Right lobe of liver (tissue), 6 donors: Measurements from ENCODE around the gene POLN. TPM values are rescaled to one million over a fixed set of nuclear protein-coding genes. Genes with fewer than 3 reads are reported as not detected.
A peak's percentile ranks its signal among the peaks of the same experiment; 100 is the strongest.

Source experiments
- ATAC-seq, 4 donors: fragments of 200-7000 bp; cut with Tn5 transposase; one replicate each; pipeline ENCODE4 v1.9.1; 2020; ENCODE audit warnings: mild to moderate bottlenecking in 4 of 4, moderate library complexity in 4 of 4
- DNase-seq, 3 donors: peaks; one replicate each; pipeline ENCODE4 v3.0.0-alpha.2; 2020
- H3K27ac ChIP-seq, 3 donors: fragments of 200-600 bp; one replicate each; pipeline ENCODE4 v1.8.0; 2022
- H3K27me3 ChIP-seq, 2 donors: fragments of 200-600 bp; one replicate each; pipeline ENCODE4 v1.8.0; 2022
- H3K36me3 ChIP-seq, 4 donors: fragments of 200-600 bp; sonication (generic) in 1 of 4; one replicate each; pipeline versions ENCODE4 v1.5.1 to v1.8.0; 2017 to 2022; ENCODE audit warnings: control low read depth in 1 of 4
- H3K4me1 ChIP-seq, 4 donors: fragments of 200-600 bp; sonication (generic) in 1 of 4; one replicate each; pipeline versions ENCODE4 v1.5.1 to v1.8.0; 2017 to 2022; ENCODE audit warnings: control low read depth in 1 of 4
- H3K4me3 ChIP-seq, 3 donors: fragments of 200-600 bp; one replicate each; pipeline ENCODE4 v1.8.0; 2022
- H3K9me3 ChIP-seq, 4 donors: fragments of 200-600 bp; sonication (generic) in 1 of 4; one replicate each; pipeline versions ENCODE4 v1.5.1 to v1.8.0; 2017 to 2022; ENCODE audit warnings: control low read depth in 1 of 4
- POLR2A ChIP-seq: fragments of 450-650 bp; IDR thresholded peaks from one replicate; pipeline ENCODE4 v1.6.1; 2017; ENCODE audit warnings: antibody characterized with exemption, mild to moderate bottlenecking
- WGBS: methylation state at CpG from one replicate; pipeline ENCODE4 v1.1.6; 2018; ENCODE audit warnings: low coverage, low lambda C conversion rate; ENCODE audit not compliant: insufficient coverage; ENCODE audit errors: missing lambda C conversion rate; 5-methylcytosine and 5-hydroxymethylcytosine counted together
- intact Hi-C, 2 donors: fragments of 100-400 bp; cut with DNase I; formaldehyde crosslinking; loops; one replicate each; pipeline versions ENCODE4 v1.11.2 to v1.14.1; 2022
- total RNA-seq, 6 experiments: library from RNA; depleted of rRNA in 2 of 6; stranded (reverse); fragments of >200 nt in 2 of 6; fragmentation: NEBNext Ultra II Directional in 3 of 6; extraction: Animal tissue kit (Norgen Biotek cat#: 25700) in 3 of 6; gene quantifications; one replicate each; pipeline versions ENCODE4 v1.1.0 to v1.2.4, GENCODE V29; 2016 to 2023
- TF ChIP-seq, protein P1 (sequence below), 4 donors: fragments of 200-600 bp in 3 of 4; fragments of 450-650 bp in 1 of 4; IDR thresholded peaks; one replicate each; pipeline versions ENCODE4 v1.5.1 to v1.8.0; 2016 to 2022; ENCODE audit warnings: antibody characterized with exemption in 4 of 4, mild to moderate bottlenecking in 2 of 4
- donor health status: DM: no; HTN: yes; CAD: no.
- donor health status: DM: no; HTN: no; CAD: no.
- donor health status: DM: no; HTN: no; CAD: no.
- donor health status: DM: no; HTN: yes; CAD: no.
- donor health status: DM: no; HTN: yes; CAD: no.

POLN gene
- total RNA-seq, 6 experiments from 2014 or later = 0.87 to 2.5 (median 1.4) TPM

DNA sequence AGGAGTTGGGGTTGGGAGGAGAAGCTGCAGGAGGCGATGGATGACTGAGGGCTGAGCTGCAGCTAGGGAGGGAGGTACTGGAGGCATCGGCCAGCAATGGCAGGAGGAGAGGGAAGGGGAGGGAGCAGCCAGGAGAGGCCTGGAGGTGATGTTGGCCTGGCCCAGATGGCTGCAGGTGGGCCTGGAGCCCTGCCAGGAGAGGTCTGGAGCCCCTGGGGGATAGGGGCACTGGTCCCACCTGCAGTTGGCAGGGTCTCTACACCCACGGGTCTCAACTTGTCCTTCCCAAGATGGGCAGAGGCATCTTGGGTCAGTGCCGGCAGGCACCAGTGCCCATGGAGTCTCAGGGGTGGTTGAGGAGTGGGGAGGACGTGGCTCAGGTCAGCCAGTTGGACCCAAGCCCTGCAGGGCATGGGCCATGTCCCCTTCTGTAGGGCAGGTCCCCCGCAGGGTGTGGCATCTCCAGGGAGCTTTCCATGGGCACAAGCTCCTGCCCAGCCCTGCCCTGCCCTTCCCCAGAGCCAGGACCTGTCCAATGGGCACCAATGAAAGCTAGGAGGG lies 22.6 kb upstream of the POLN start:
- no CpG with 5 or more reads among the region's 6 CpGs for WGBS
- no peaks in the 10 kb centered on the region for H3K36me3 ChIP-seq
- peaks cover 0 to 25% (median 4%) of the 10 kb centered on the region in 4 donors for H3K4me1 ChIP-seq
- H3K4me3 ChIP-seq = no peak overlapping the region
- intact Hi-C loops = no loop called here
- no peak overlapping the region for H3K27ac ChIP-seq
- peak in 2 of 3 donors; percentile 28 to 50 for DNase-seq
- H3K9me3 ChIP-seq = no peaks in the 10 kb centered on the region
- no peak for ATAC-seq
- no peaks in the 10 kb centered on the region for H3K27me3 ChIP-seq
- no peak for TF ChIP-seq POLR2A
- TF ChIP-seq, protein P1, sequence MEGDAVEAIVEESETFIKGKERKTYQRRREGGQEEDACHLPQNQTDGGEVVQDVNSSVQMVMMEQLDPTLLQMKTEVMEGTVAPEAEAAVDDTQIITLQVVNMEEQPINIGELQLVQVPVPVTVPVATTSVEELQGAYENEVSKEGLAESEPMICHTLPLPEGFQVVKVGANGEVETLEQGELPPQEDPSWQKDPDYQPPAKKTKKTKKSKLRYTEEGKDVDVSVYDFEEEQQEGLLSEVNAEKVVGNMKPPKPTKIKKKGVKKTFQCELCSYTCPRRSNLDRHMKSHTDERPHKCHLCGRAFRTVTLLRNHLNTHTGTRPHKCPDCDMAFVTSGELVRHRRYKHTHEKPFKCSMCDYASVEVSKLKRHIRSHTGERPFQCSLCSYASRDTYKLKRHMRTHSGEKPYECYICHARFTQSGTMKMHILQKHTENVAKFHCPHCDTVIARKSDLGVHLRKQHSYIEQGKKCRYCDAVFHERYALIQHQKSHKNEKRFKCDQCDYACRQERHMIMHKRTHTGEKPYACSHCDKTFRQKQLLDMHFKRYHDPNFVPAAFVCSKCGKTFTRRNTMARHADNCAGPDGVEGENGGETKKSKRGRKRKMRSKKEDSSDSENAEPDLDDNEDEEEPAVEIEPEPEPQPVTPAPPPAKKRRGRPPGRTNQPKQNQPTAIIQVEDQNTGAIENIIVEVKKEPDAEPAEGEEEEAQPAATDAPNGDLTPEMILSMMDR (IDR thresholded peaks at IDR 0.05) = no peak

DNA sequence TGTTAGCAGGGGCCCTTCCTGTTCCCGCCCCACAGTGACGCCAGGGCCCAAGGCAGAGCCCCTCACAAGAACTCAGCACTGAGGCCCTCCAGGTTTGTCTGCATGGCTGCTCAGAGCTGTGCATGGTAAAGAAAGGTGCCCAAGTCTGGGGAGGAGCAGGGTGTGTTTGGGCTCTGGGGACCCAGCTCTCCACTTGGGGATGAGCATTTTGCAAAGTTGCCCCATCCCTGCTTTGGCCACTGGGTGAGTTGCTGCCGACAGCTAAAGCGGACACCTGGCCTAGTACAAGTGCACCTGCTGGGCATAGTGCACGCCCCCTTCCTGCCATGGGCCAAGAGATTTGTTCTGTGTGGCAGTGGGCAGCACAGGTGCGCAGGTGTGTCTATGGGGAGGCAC lies 22.0 kb upstream of the POLN start:
- WGBS = 100% methylated on average over 2 of the region's 6 CpGs
- no peak for ATAC-seq
- Histone ChIP-seq H3K27me3 (no peaks in the 10 kb centered on the region), H3K27ac (no peak overlapping the region), H3K4me3 (no peak overlapping the region), H3K36me3 (no peaks in the 10 kb centered on the region), H3K4me1 (peaks cover 0 to 25% (median 4%) of the 10 kb centered on the region in 4 donors), H3K9me3 (no peaks in the 10 kb centered on the region)
- no peak for TF ChIP-seq POLR2A
- TF ChIP-seq, protein P1 (IDR thresholded peaks at IDR 0.05) = no peak
- intact Hi-C loops = no loop called here
- DNase-seq = peak in 1 of 3 donors; percentile 13

DNA sequence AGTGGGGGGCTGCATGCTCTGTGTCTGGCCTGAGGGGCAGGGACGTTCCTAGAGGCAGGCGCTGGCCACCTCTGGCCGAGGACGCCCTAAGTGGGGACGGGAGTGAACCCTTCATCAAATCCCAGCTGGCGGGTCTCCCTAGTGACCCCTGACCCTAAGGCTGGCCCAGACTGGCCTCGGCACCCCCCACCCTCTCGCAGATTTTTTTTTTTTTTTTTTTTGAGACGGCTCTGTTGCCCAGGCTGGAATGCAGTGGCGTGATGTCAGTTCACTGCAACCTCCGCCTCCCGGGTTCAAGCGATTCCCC lies 21.0 kb upstream of the POLN start:
- WGBS = 90% methylated on average over 2 of the region's 13 CpGs
- H3K9me3 ChIP-seq = no peaks in the 10 kb centered on the region
- peak overlapping the region; percentile 75 to 92 (median 79) for H3K27ac ChIP-seq
- H3K27me3 ChIP-seq = no peaks in the 10 kb centered on the region
- peak overlapping the region; percentile 62 to 74 (median 66) for H3K4me3 ChIP-seq
- intact Hi-C loops = no loop called here
- H3K36me3 ChIP-seq = no peaks in the 10 kb centered on the region
- ATAC-seq (no peak), DNase-seq (no peak)
- peaks cover 0 to 25% (median 4%) of the 10 kb centered on the region in 4 donors for H3K4me1 ChIP-seq
- TF ChIP-seq, protein P1 (IDR thresholded peaks at IDR 0.05) = no peak
- TF ChIP-seq POLR2A = no peak

DNA sequence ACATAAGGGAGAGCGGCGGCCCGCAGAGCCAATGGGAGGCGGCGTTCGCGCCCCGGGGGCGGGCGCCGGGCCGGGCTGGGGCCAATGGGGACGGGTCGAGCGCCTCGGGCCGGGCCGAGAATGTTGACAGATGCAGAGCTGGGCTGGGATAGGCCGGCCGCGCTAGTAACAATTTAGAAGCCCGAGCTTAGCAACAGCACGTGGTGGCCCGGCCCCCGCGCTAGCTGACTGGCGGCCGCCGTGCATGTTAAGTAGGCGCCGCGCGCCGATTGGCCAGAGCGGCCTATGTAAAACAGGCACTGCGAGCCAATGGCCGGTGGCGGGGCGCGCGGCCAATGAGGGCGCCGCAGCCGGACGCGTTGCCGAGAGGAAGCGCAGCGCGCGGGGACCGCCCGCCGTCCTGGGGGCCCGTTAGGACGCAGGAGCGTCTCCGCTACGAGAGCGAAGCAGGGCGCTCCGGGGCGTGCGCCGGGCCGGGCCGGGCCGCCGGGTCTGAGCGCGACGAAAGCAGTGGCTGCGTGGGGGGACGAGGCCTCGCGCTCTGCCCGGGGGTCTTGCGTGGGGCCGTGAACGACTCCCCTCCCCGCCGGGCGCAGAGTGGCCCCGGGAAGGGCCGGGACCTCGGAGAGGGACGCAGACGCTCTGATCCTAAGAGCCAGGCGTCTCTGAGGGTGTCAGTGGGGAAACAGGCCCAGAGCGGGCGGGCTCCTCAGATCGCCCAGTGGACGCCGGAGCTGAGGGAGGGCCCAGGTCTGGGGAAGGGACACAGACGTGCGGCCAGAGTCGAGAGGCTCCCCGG lies 20.4 kb upstream of the POLN start:
- Histone ChIP-seq H3K4me3 (peak overlapping the region; percentile 62 to 93 (median 74)), H3K4me1 (peaks cover 0 to 30% (median 4%) of the 10 kb centered on the region in 4 donors), H3K9me3 (no peaks in the 10 kb centered on the region), H3K36me3 (no peaks in the 10 kb centered on the region), H3K27ac (peak overlapping the region; percentile 75 to 92 (median 79)), H3K27me3 (no peaks in the 10 kb centered on the region)
- peak; percentile 100 for DNase-seq
- no CpG with 5 or more reads among the region's 98 CpGs for WGBS
- ATAC-seq = peak; percentile 92 to 95 (median 94)
- TF ChIP-seq, protein P1 (IDR thresholded peaks at IDR 0.05) = peak in 1 of 4 donors; percentile 15
- peak; percentile 92 for TF ChIP-seq POLR2A
- intact Hi-C loops = no loop called here
